ENCODE results near the gene ADAM10. TPM values are rescaled to one million over a fixed set of nuclear protein-coding genes. Genes with fewer than 3 reads are reported as not detected.

Gene ADAM10
- total RNA-seq, 1 donor from 2014 or later = 243 TPM

DNA sequence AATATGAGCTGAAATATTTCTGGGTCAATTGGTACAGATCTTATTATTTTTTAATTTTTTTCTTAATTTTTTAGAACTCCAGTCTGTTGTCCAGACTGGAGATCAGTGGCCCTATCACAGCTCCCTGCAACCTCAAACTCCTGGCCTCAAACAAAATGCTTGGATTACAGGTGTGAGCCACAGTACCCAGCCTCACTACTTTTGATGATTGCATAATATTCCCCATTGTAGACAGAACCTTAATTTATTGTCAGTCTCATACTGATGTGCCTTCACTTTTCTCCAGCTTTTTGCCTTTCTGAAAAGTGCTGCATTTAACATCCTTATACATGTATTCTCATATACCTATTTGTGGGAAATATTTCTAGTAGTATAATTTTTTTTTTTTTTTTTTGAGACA is 172.8 kb downstream of the ADAM10 start:
- Histone ChIP-seq H3K4me3 (ENCODE audit: insufficient read depth, low read depth, low read length) (no peak overlapping the region), H3K9me3 (ENCODE audit: insufficient read depth, low read depth, low read length) (no peaks in the 10 kb centered on the region), H3K79me2 (ENCODE audit: insufficient read depth, low read length) (no peaks in the 10 kb centered on the region), H3K9ac (ENCODE audit: low read length) (no peak overlapping the region), H2AFZ (ENCODE audit: low read depth, low read length) (no peak overlapping the region), H3K4me2 (ENCODE audit: low read length) (no peak overlapping the region), H3K4me1 (ENCODE audit: insufficient read depth, low read length) (no peaks in the 10 kb centered on the region), H3K36me3 (ENCODE audit: insufficient read depth, low read length) (no peaks in the 10 kb centered on the region), H3K27ac (ENCODE audit: low read depth, low read length) (no peak overlapping the region), H3K27me3 (ENCODE audit: insufficient read depth, low read length) (no peaks in the 10 kb centered on the region), H4K20me1 (ENCODE audit: insufficient read depth, low read length) (no peaks in the 10 kb centered on the region)
- no peaks in the 10 kb centered on the region for H3K36me3 Mint-ChIP-seq (ENCODE audit: low read depth, unreplicated experiment)
- no peaks in the 10 kb centered on the region for H3K9me3 Mint-ChIP-seq (ENCODE audit: unreplicated experiment)
- DNase-seq (ENCODE audit: low read depth) = no peak
- H3K4me1 Mint-ChIP-seq (ENCODE audit: low read depth, unreplicated experiment) = no peaks in the 10 kb centered on the region
- FAIRE-seq = no peak
- no peaks in the 10 kb centered on the region for H3K27me3 Mint-ChIP-seq (ENCODE audit: low read depth, unreplicated experiment)
- no peak overlapping the region for H3K27ac Mint-ChIP-seq (ENCODE audit: unreplicated experiment)
- H3K4me3 Mint-ChIP-seq (ENCODE audit: unreplicated experiment) = no peak overlapping the region
- TF ChIP-seq, protein P1, sequence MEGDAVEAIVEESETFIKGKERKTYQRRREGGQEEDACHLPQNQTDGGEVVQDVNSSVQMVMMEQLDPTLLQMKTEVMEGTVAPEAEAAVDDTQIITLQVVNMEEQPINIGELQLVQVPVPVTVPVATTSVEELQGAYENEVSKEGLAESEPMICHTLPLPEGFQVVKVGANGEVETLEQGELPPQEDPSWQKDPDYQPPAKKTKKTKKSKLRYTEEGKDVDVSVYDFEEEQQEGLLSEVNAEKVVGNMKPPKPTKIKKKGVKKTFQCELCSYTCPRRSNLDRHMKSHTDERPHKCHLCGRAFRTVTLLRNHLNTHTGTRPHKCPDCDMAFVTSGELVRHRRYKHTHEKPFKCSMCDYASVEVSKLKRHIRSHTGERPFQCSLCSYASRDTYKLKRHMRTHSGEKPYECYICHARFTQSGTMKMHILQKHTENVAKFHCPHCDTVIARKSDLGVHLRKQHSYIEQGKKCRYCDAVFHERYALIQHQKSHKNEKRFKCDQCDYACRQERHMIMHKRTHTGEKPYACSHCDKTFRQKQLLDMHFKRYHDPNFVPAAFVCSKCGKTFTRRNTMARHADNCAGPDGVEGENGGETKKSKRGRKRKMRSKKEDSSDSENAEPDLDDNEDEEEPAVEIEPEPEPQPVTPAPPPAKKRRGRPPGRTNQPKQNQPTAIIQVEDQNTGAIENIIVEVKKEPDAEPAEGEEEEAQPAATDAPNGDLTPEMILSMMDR (IDR thresholded peaks at IDR 0.05; ENCODE audit: insufficient read depth, low read depth, low read length) = no peak
- TF ChIP-seq EZH2 (IDR thresholded peaks at IDR 0.05; ENCODE audit: insufficient read depth, low read length) = no peak

DNA sequence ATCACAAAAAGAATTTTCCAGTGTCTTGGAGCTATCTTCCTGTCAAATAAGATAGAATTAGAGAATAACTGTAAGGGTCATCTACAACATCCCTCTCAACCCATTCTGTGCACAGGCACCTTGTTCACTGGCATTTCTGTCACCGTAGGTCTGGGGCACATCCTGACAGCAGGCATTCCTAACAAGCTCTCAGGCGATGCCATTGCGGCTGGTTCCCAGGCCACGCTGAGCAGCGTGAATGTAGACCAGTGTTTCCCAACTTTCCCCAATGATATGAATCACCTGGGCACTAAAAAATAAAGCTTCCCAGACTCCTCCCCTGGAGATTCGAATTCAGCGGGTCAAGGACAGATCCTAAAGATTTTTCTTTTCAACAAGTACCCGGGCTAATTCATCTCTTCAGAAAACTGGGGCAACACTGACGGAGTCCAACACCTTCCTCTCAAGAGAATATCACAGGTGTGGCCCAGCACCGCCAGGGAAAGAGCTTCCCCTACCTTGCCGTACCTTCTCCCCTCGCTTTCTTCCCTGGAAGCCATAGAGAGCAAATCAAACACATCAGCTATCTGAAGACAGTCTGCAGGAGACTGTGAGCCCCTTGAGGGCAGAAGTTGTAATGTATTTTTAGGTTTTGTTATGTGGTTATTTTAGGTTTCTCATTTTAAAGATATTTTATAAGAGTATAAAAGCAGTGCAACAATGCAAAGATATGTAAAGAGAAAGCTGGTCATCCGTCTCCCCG is 174.3 kb downstream of the ADAM10 start:
- H3K4me1 Mint-ChIP-seq (ENCODE audit: low read depth, unreplicated experiment) = no peaks in the 10 kb centered on the region

More for the DNA sequence above, 174.3 kb downstream of the ADAM10 start:
- Histone ChIP-seq H3K27me3 (ENCODE audit: insufficient read depth, low read length) (no peaks in the 10 kb centered on the region), H3K4me3 (ENCODE audit: insufficient read depth, low read depth, low read length) (no peak overlapping the region), H4K20me1 (ENCODE audit: insufficient read depth, low read length) (no peaks in the 10 kb centered on the region), H3K4me2 (ENCODE audit: low read length) (no peak overlapping the region), H2AFZ (ENCODE audit: low read depth, low read length) (no peak overlapping the region), H3K36me3 (ENCODE audit: insufficient read depth, low read length) (no peaks in the 10 kb centered on the region), H3K27ac (ENCODE audit: low read depth, low read length) (no peak overlapping the region), H3K79me2 (ENCODE audit: insufficient read depth, low read length) (no peaks in the 10 kb centered on the region), H3K9ac (ENCODE audit: low read length) (no peak overlapping the region), H3K9me3 (ENCODE audit: insufficient read depth, low read depth, low read length) (no peaks in the 10 kb centered on the region), H3K4me1 (ENCODE audit: insufficient read depth, low read length) (no peaks in the 10 kb centered on the region)
- FAIRE-seq (no peak), DNase-seq (ENCODE audit: low read depth) (no peak)
- TF ChIP-seq, protein P1 (IDR thresholded peaks at IDR 0.05; ENCODE audit: insufficient read depth, low read depth, low read length) = no peak
- TF ChIP-seq EZH2 (IDR thresholded peaks at IDR 0.05; ENCODE audit: insufficient read depth, low read length) = no peak
- Mint-ChIP-seq H3K27ac (ENCODE audit: unreplicated experiment) (no peak overlapping the region), H3K4me3 (ENCODE audit: unreplicated experiment) (no peak overlapping the region), H3K27me3 (ENCODE audit: low read depth, unreplicated experiment) (no peaks in the 10 kb centered on the region), H3K9me3 (ENCODE audit: unreplicated experiment) (no peaks in the 10 kb centered on the region), H3K36me3 (ENCODE audit: low read depth, unreplicated experiment) (no peaks in the 10 kb centered on the region)
